Measurements from ENCODE around the gene JAGN1.
"Not testable (repeated sequence)": the region's sequence is repeated elsewhere in the genome, so short reads cannot be mapped to it uniquely, and the experiment has no call there.

Gene JAGN1

DNA sequence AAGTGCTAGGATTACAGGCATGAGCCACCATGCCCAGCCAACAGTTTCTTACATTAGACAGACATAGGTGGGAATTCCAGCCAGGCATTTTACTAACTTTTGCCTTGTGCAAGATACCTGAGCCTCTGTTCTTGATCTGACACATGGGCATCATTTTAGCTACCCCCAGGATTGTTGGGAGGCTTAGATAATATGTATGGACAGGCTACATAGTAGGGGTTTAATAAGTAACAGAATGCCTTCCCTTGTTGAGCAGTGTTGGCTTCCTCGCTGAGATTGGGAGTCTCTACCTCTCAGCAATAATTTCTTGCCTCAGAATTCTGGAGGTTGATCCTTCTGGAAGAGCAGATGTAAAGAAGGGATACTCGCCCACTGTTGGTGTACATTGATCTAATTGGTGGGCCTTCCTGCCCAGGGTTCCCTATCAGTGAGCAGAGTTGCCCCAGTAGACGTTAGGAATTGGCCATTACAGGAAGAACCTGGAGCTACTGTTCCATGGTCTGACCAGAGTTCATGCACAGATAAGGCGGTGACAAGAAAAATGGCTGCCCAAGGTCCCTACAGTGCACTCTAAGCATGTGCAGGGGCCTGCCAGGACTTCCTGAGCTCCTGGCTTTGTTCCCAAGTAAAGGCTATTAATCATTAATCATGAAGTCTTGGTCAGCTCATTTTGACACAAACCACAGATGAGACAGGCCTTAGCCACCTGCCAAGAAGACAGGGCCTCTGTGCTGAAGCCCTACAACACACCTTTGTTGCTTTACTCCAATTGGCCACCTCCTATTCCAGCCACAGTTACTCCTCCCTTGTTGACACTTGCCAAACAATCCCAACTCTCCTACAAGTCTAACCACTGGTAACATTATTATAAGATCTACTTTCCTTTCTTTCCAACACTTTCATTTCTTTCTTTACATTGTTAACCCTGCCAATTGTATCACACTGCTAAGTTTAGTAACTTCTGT, 7.3 kb downstream of the JAGN1 start:
- no peak for DNase-seq (ENCODE audit: low read depth in 2 of 2)

DNA sequence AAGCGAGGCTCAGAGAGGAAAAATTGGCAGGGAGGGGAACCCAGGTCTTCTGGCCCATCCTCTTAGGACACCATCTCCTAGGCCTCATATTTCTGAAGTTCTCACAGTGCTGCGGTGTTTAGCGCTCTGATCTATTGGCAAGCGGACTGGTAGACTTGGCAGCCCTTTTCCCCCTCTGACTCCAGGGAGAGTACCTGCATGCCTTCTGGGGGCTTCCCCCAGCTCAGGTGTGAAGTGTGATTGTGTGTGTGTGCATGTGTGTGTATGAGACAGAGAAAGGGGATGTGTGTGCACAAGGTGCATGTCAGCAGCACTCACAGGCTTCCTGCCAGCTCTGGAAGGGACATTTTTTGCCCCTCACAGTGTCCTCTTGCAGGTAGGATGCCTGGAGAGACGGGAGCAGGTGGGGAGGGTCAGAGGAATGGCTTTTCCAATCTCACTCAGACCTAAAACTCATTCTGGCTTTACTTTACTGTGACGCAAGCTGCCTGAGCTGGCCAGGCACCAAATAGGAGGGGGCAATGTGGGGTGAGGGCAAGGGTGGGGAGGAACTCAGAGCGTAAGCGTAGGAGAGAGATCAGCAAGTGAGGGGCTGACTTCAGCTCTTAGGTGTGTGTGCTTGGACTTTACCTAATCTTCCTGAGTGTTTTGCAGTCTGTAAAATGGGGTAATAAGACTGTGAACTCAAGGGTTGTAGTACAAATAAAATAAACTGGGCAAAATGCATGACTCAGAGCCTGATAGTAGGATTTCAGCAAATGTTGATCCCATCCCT, 8.2 kb downstream of the JAGN1 start:
- DNase-seq (ENCODE audit: low read depth in 2 of 2), result no peak

DNA sequence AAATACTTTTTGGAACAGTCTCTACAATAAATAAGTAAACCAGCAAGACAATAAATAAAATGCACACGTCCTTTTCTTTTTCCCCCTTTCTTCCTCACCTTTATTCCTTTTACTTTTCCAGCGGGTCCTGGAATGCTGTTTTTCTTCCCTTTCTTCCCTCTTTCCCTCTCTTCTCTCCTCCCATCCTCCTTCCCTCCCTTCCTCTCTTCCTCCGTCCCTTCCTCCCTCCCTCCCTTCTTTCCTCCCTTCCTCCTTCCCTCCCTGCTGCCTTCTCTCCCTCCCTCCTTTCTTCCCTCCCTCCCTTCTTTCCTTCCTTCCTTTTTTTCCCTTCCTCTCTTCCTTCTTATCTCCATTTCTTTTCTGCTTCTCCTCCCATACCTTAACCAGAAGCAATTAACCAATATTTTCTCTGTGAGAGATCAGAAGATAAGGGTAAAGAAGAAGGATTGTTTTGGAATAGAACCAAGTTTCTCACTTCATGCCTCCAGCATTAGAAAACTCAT, 8.9 kb downstream of the JAGN1 start:
- DNase-seq (ENCODE audit: low read depth in 2 of 2), result no peak

DNA sequence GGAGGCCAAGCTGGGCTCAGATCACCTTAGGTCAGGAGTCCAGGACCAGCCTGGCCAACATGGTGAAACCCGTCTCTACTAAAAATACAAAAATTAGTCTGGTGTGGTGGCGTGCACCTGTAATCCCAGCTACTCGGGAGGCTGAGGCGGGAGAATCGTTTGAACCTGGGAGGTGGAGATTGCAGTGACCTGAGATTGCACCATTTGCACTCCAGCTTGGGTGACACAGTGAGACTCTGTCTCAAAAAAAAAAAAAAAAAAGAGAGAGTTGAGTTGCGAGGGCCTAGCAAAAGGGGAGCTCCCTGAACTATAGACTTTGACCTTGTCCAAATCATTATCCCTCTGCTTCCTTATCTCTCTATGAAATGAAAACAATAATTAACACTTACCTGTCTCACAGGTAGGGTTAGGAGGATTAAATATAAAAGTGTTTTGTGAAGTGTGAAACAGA, 10.6 kb downstream of the JAGN1 start:
- DNase-seq (ENCODE audit: low read depth in 2 of 2), result not testable (repeated sequence)

DNA sequence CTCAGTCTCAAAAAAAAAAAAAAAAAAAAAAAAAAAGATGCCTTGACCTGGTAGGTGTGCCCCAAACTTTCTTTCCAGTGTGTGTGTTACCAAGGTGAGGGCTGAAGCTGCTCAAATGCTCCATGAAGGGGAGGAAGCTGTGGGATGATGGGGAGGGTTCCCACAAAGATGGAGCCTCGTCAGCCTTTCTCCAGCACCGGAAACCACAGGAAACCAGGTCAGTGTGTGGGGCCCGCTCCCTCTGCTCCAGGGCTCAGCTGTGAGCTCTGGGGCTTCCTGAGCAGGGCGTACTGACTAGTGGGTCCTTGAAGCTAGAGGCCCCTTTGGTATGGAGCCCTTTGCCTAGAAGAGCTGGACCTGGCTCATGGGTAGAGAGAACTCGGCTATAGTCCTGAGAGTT, 11.6 kb downstream of the JAGN1 start:
- DNase-seq (ENCODE audit: low read depth in 2 of 2), result no peak

DNA sequence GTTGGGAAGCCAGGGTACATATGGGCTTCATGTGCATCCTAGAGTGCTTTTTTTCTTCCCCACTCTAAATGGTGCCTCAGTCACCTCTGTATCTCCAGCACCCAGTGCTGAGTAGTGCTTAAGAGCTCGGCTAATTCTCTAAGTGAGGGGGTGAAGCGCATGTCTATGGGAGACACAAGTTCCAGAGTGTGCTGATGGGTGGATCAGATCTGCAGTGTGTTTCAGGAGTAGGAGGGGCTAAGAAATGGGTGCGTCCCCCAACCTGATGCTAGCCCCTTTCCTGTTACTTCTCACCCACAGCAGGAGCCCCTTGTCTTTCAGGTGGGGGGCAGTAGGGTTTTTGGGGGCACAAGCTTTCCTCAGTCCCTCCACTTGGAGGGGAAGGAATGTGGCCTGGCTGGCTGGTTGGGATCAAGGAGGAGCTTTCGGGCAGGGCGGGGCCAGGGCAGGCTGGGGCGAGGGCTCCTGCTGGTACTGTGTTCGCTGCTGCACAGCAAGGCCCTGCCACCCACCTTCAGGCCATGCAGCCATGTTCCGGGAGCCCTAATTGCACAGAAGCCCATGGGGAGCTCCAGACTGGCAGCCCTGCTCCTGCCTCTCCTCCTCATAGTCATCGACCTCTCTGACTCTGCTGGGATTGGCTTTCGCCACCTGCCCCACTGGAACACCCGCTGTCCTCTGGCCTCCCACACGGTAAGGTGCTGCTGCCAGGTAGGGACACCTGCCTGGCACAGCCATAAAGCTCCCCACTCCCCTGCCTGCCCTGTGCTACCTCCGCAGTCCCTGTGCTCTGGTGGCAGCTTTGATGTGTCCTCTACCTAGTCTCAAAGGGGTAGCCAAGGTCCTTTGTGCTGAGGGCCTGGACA, 12.2 kb downstream of the JAGN1 start, which contains the start of gene IL17RE:
TSS of gene IL17RE (plus strand) at position 477 of the 866 bp plus-strand sequence. CDS start at position 562, 85 bp downstream.
- no peak for DNase-seq (ENCODE audit: low read depth in 2 of 2)

DNA sequence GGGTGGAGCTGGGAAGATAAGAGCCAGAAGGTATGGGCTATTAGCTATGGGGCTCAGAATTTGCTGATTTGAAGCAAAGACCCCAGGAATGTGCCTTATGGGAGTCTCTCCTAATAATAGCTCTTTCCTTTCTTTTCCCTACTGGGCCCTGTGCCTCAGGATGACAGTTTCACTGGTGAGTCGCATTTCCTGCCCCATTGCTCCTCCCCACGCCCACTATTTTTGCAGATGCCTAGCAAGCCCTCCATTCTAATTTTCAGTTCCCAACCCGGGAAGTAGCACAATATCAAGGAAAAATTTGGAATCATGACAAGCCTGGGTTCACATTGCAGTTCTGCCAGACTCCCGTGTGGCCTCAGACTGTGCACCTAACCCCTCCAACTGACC, 12.8 kb downstream of the JAGN1 start:
- DNase-seq (ENCODE audit: low read depth in 2 of 2), result no peak

DNA sequence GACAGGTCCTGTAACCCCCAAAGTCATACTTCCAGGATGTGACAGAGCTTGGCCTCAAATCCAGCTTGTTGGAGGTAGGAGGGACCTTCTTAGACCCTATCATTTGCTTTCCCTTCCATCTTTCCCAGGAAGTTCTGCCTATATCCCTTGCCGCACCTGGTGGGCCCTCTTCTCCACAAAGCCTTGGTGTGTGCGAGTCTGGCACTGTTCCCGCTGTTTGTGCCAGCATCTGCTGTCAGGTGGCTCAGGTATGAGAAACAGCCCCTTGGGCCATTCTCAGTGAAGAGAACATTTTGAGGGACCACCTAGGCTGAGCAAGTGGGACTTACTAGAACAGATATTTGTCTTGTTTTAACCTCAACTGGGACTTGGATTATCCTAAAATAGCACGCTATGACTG, 13.5 kb downstream of the JAGN1 start:
- no peak for DNase-seq (ENCODE audit: low read depth in 2 of 2)

DNA sequence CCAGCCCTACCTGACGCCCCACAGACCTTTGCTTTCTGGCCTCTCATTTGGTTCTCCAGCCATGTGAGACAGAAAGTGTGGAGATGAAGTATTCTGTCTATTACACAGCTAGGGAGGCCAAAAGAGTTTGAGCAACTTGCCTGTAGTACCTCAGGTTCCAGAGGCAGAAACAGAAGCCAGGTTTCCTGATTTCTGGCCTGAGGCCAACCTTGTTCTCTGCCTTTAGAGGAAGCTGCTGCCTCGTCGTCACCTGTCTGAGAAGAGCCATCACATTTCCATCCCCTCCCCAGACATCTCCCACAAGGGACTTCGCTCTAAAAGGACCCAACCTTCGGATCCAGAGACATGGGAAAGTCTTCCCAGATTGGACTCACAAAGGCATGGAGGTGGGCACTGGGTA, 16.1 kb downstream of the JAGN1 start:
- DNase-seq (ENCODE audit: low read depth in 2 of 2), result no peak

DNA sequence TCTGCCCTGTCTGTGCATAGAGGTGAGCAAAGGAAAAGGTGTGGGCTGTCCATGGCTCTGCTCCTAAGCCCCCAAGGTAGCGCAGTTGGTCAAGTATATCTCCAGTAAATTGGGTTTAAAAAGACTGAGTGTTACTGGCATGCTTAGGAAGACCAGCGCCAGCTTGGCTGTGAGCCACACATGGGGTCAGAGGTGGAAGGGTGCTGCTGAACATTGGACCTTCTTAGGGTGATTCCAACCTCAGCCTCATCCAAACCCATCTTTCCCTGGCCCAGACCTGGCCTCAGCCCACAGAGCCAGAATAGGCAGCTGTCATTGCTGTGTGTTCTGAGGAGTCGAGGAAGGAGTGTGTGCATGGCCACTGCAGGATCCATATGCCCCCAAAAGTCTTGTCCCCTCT, 17.9 kb downstream of the JAGN1 start:
- no peak for DNase-seq (ENCODE audit: low read depth in 2 of 2)

DNA sequence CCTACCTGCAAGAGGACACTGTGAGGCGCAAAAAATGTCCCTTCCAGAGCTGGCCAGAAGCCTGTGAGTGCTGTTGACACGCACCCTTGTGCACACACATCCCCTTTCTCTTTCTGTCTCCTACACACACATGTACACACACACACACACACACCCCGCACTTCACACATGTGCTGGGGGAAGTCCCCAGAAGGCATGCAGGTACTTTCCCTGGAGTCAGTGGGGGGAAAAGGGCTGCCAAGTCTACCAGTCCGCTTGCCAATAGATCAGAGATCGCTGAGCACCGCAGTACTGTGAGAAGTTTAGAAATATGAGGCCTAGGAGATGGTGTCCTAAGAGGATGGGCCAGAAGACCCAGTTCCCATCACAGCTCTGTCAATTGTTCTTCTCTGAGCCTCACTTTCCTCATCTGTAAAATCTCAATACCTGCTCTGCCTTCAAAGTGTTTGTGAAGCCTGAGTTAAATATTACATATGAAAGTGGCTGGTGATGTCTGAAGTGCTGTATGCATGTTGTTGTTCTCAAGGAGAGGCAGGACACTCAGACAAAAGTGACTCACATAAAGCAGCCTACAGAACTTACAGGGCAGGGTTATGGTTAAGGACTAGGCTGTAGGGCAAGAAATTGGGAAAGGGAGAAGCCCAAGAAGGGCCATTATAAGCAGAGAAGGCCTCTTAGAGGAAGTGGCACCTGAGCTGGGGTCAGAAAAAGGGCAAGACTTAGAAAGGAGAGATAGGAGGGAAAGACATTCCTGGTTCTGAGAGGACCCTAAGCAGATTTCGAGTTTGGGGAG, 19.0 kb downstream of the JAGN1 start:
- no peak for DNase-seq (ENCODE audit: low read depth in 2 of 2)

DNA sequence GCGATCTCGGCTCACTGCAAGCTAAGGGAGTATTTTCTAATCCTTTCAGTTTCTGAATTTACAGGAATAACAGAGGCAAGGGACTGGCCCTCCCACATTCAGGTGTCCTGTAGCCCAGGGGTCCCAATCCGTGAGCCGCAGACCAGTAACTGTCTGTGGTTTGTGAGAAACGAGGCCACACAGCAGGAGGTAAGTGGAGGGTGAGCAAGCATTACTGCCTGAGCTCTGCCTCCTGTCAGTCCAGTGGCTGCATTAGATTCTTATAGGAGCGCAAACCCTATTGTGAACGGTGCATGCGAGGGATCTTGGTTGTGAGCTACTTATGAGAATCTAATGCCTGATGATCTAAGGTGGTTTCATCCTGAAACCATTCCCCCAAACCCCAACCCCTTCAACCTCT, 21.5 kb downstream of the JAGN1 start:
- no peak for DNase-seq (ENCODE audit: low read depth in 2 of 2)

DNA sequence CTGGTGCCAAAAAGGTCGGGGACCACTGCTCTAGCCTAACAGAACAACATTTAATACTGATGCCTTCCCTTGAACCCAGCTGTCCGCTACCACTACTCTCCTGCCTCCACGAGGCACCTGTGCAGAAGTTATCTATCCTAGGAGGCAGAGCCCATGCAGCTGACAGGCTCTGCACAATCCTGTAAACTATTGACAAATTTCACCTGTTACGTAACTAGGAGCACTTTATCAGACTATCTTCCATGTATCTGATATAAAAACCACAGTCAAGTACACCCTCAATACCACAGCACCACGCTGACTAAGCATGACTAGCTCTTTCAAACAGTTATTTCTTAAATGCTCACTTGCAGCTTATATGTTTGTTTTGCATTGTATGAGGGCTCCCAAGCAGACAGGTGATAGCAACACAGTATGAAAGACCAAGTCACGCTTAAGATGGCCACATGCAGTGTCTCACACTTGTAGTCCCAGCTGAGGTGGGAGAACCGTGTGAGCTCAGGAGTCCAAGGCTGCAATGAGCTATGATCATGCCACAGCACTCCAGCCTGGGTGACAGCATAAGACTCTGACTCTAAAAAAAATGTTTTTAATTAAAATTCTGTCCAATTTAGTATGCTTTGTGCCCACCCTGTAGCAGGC, 22.0 kb downstream of the JAGN1 start:
- no peak for DNase-seq (ENCODE audit: low read depth in 2 of 2)

DNA sequence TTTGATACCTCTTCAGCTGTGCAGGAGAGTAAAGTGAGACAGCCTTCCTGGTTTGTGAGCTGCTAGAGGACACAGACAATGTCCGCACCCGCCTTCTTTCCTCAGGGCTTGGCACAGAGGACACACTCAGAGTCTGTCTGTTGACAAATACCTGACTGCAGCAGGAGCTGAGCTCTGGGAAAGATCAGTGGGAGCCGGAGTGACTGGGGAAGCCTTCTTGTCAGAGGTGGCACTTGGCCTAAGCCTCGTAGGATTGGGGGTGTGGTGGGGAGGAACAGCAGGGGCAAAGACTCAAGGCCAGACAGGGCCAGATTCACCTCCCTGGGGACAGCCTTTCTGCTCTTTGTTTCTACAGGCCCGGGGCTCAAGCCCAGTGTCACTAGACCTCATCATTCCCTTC, 23.2 kb downstream of the JAGN1 start:
- no peak for DNase-seq (ENCODE audit: low read depth in 2 of 2)

DNA sequence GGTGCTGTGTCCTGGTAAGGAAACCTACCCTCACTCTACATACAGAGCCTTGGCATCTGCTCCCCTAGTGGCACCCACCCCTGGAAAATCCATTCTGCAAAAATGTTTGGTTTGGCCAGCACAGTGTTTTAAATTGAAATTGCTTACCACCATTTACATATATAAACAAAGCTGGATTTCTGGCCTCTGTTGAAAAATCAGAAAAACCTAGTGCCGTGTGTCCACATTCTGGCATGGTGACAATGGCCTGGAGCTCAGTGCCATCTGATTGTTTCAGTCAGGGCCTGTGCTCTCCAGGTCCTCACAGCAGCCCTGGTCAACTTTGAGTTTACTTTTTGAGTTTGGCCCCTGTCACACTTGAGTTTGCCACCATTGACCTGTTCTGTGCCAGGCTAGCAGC, 23.6 kb downstream of the JAGN1 start:
- DNase-seq (ENCODE audit: low read depth in 2 of 2), result no peak

DNA sequence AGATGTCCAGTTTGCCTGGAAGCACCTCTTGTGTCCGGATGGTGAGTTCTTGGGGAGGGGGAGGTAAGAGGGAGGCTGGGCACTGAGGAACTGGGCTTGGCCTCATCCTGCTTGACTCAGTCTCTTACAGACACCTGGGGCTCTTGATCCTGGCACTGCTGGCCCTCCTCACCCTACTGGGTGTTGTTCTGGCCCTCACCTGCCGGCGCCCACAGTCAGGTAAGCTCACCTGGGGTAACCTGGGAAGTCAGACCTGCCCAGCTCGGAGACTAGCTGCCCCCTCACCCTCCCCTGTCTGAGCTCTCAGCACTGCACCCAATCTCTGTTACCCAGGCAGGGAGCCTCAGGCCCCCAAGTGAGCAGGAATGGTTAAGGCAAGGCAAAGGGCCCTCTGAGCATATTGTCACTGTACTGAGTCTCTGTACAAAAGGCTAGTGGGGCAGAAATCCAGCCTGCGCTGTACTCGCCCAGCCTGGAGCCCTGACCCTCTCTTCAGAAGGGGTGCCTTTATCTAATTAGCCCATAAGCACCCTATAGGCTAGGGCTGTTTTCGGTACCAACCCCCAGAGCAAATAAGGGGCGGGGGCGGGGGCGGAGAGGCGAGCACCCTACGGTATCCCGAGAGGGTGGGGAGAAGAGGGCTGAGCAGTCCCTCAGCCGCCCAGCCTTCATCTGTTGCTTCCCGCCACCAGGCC, 24.3 kb downstream of the JAGN1 start:
- DNase-seq (ENCODE audit: low read depth in 2 of 2), result no peak

DNA sequence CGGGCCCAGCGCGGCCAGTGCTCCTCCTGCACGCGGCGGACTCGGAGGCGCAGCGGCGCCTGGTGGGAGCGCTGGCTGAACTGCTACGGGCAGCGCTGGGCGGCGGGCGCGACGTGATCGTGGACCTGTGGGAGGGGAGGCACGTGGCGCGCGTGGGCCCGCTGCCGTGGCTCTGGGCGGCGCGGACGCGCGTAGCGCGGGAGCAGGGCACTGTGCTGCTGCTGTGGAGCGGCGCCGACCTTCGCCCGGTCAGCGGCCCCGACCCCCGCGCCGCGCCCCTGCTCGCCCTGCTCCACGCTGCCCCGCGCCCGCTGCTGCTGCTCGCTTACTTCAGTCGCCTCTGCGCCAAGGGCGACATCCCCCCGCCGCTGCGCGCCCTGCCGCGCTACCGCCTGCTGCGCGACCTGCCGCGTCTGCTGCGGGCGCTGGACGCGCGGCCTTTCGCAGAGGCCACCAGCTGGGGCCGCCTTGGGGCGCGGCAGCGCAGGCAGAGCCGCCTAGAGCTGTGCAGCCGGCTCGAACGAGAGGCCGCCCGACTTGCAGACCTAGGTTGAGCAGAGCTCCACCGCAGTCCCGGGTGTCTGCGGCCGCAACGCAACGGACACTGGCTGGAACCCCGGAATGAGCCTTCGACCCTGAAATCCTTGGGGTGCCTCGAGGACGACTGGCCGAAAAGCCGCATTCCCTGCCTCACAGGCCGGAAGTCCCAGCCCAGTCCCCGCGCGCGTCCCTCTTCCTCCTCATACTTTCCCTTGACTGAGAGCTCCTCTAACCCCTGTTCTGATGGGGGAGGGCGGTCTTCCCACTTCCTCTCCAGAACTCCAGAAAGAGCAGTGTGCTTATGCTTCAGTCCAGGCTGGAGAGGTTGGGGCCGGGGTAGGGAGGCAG, 25.1 kb downstream of the JAGN1 start:
- no peak for DNase-seq (ENCODE audit: low read depth in 2 of 2)

DNA sequence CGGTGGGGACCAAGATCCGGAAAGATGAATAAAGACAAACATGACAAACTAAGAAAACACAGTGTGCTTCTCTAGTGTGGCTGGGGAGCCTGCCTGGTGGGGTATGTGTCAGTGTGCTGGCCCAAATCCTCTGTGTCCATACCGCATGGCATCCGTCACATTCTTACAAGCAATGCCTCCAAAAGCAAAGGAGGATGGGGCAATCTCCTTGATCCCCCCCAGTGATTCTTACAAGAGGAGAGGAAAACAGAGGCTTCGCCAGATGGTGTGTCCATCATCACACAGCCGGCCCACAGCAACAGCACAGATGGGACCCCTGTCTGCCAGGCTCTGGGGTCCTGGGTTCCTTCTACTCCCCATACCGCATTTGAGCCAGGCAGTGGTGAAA, 25.9 kb downstream of the JAGN1 start:
- no peak for DNase-seq (ENCODE audit: low read depth in 2 of 2)

Measured in stimulated activated CD8-positive, alpha-beta memory T cell treated with anti-CD3 and anti-CD28 coated beads, Interleukin-7, amount 100 ng/mL, for 1 hour (primary cell).